HG02678 (cell line): ENCODE data around the gene RERG.

Source experiments
- ATAC-seq: cut with Tn5 transposase; IDR thresholded peaks from one replicate; pipeline ENCODE4 v1.9.1; 2021; ENCODE audit warnings: mild to moderate bottlenecking, moderate library complexity; ENCODE audit not compliant: unreplicated experiment

RERG gene

GRCh38 chr12:15220451-15220850 is 766 bp downstream of the RERG start:
- no peak for ATAC-seq

GRCh38 chr12:15218794-15219193 is 2.4 kb downstream of the RERG start:
- ATAC-seq = no peak

DNA sequence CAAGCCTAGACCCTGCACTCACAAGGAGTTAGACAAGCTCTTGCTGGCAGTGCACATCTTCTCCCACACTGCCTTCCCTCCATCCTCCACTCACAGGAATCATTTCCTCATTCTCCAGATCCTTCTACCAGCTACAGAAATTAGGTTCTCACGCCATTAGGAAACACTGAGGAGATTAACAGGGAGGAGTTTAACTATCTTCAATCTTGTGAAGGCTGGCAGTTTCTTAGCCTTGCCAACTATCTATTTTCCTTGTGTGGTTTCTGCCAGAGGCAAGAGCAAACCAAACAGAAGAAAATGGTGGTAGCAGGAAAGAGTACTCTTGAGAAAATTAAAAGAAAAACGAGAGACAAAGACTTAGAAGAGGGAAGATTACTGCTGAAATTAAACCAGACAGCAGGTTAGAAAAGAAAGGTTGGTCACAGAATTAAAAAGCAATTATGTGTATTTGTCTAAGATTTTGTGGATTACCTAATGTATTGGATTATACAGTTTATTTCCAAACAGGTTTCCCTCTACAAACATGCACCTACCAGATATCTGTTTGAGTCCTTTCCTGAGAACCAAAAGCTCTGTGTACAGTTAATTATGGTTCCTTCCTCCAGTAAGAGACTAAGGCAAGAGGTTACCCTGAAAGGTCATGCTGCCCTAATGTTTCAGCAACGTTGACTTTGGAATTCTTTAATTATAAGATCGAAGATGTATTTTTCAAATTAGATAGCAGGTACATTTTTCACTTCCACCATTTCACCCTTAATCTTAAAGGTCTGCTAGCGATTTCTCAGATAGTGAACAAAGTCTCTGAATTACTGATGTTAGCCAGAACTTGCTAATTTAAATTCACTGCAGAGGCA is 5.0 kb downstream of the RERG start:
- ATAC-seq = no peak

- no peak for ATAC-seq
Observed at GRCh38 chr12:15214851-15215601, 6.2 kb downstream of the RERG start.

GRCh38 chr12:15212930-15213329 is 8.3 kb downstream of the RERG start:
- ATAC-seq = no peak

DNA sequence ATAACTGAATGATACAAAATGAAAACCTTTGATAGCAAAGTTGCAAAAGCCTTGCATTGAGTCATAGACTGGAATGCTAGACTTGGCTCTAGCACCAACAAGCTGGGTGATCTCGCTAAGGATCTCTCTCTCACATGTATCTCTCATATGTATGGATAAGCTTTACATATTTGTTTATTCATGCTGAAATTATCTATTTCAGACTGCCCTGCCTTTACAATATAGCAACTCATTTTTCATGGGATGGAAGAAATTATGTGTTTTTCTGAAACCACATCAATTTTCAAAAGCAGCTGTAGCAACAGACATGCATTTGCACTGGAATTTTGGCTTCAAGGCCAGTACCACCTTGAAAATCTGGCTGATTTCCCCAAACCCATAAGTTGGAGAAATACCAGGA is 11.4 kb downstream of the RERG start:
- no peak for ATAC-seq

- ATAC-seq = no peak
Observed at GRCh38 chr12:15208871-15209656, 12.2 kb downstream of the RERG start.

GRCh38 chr12:15208140-15208539 is 13.1 kb downstream of the RERG start:
- ATAC-seq = no peak

GRCh38 chr12:15206831-15207389 is 14.3 kb downstream of the RERG start:
- no peak for ATAC-seq

- ATAC-seq = no peak
Observed at GRCh38 chr12:15206338-15206737, 14.9 kb downstream of the RERG start.

GRCh38 chr12:15205341-15206010 is 15.7 kb downstream of the RERG start:
- no peak for ATAC-seq

- no peak for ATAC-seq
Observed at GRCh38 chr12:15201456-15201855, 19.8 kb downstream of the RERG start.

- no peak for ATAC-seq
Observed at GRCh38 chr12:15201056-15201455, 20.2 kb downstream of the RERG start.

- ATAC-seq = no peak
Observed at GRCh38 chr12:15200641-15201040, 20.6 kb downstream of the RERG start.

DNA sequence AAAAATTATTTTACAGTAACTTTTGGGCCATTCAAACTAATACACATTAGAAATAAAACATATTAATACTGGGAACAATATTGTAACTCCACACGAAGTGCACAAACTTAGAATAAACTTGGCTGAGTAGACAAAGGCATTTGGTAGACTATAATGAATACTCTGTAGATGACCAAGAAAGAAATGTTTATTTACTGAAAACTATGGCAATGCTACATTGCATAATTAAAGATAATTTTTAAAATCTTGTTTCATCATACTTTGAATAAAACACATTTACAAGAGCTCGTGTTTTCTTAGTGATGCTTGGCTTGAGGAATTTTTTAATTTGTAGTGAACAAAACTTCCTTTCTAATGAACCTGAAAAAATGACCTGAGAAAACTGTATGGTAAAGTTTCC is 21.3 kb downstream of the RERG start:
- no peak for ATAC-seq

DNA sequence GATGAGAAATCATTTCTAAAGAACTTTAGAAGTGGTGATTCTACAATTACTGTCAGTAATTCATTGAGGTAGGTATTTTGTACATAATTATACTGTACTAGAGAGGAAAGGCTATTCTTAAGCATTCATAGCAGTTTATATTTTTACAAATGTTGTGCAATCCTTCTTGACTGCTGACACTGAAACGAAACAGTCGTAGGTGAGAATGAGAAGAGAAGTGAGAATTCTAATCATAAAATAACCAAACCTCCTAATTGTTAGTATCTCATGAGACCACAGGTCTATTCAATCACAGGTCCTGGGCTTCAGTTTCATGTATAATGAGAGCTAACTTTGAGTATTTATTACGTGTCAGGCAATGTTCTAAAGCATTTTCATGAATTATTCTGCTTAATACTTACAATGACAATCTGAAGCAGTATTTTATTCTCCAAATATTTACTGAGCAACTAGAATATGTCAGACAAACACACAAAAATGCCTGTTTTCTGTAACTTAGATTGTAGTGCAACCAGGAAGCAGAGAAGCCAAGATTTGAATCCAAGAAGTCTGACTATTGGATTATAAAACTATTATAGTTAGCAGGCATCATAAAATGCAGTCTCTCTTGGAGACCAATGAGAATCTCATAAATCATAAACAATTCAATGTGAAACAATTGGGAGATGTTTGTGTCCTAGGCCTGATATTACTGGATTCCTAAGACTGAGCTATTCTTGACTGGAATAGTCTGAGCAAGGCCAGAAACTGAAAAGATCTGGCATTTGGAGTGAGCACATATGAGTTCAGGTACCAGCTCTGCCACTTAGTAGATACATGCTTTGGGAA is 24.3 kb downstream of the RERG start:
- ATAC-seq = no peak

- ATAC-seq = no peak
Observed at GRCh38 chr12:15196221-15196620, 25.0 kb downstream of the RERG start.

GRCh38 chr12:15194456-15195368 is 26.5 kb downstream of the RERG start:
- ATAC-seq = no peak

DNA sequence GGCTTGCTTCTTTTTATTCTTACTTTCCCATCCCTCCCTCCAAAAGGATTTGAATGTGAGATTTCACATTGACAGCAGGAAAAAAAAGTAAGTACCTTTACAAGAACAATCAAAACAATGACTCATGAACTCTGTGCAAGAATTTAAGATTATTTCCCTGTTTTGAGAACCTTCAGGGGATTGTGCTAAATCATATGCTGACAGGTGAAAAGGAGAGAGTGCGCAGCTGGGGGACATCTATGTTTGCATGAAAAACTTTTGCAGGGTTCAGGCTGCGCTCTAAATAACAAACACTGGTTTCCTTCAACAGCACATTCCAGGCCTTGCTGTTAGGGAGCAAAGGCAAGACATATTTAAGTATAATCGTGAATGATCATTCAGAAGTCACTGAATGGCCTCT is 27.3 kb downstream of the RERG start:
- ATAC-seq = no peak
